ENCODE data around the gene SPAG17.

The SPAG17 gene

DNA sequence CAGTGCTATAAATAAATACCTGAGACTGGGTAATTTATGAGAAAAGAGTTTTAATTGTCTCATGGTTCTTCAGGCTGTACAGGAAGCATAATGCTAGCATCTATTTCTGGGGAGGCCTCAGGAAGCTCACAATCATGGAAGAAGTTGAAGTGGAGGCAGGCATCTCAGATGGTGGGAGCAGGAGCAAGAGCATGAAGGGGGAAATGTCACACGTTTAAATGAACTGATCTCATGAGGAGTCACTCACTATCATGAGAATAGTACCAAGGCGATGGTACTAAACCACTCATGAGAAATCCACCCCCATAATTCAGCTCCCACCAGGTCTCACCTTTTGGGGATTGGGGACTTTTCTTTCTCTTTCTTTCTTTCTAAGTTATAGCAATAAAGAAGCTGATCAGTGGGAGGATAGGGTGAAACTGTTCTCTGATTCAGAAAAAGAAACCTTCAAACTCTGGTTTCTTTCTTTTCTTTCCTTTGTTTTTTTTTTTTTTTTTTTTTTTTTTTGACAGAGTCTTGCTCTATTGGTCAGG is 17.1 kb upstream of the SPAG17 start:
- no peaks in the 10 kb centered on the region for H3K79me2 ChIP-seq (ENCODE audit: control insufficient read depth, low read length)
- H3K4me3 ChIP-seq (ENCODE audit: low read length) = no peak overlapping the region
- H3K9me2 ChIP-seq (replicated peaks; ENCODE audit: control insufficient read depth, low read length) = no peaks in the 10 kb centered on the region
- TF ChIP-seq, protein P1, sequence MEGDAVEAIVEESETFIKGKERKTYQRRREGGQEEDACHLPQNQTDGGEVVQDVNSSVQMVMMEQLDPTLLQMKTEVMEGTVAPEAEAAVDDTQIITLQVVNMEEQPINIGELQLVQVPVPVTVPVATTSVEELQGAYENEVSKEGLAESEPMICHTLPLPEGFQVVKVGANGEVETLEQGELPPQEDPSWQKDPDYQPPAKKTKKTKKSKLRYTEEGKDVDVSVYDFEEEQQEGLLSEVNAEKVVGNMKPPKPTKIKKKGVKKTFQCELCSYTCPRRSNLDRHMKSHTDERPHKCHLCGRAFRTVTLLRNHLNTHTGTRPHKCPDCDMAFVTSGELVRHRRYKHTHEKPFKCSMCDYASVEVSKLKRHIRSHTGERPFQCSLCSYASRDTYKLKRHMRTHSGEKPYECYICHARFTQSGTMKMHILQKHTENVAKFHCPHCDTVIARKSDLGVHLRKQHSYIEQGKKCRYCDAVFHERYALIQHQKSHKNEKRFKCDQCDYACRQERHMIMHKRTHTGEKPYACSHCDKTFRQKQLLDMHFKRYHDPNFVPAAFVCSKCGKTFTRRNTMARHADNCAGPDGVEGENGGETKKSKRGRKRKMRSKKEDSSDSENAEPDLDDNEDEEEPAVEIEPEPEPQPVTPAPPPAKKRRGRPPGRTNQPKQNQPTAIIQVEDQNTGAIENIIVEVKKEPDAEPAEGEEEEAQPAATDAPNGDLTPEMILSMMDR (IDR thresholded peaks at IDR 0.05; ENCODE audit: low read depth, low read length, poor library complexity, severe bottlenecking) = no peak
- no peak for TF ChIP-seq EZH2phosphoT487 (IDR thresholded peaks at IDR 0.05; ENCODE audit: borderline replicate concordance, low read length)
- no peaks in the 10 kb centered on the region for H4K20me1 ChIP-seq (ENCODE audit: control insufficient read depth, insufficient read depth, low read depth, low read length)
- no peaks in the 10 kb centered on the region for H3K9me3 ChIP-seq (ENCODE audit: control insufficient read depth, insufficient read depth, low read length)
- no peak overlapping the region for H3K27ac ChIP-seq (ENCODE audit: low read depth, low read length)
- no peaks in the 10 kb centered on the region for H3K27me3 ChIP-seq (ENCODE audit: control insufficient read depth, low read length)
- no peaks in the 10 kb centered on the region for H3K4me1 ChIP-seq (ENCODE audit: control insufficient read depth, low read length)
- H3K36me3 ChIP-seq (ENCODE audit: control insufficient read depth, low read length) = no peaks in the 10 kb centered on the region
- H3K4me2 ChIP-seq (ENCODE audit: low read length) = no peak overlapping the region
- H3F3A ChIP-seq (ENCODE audit: control insufficient read depth, insufficient read depth) = no peaks in the 10 kb centered on the region

DNA sequence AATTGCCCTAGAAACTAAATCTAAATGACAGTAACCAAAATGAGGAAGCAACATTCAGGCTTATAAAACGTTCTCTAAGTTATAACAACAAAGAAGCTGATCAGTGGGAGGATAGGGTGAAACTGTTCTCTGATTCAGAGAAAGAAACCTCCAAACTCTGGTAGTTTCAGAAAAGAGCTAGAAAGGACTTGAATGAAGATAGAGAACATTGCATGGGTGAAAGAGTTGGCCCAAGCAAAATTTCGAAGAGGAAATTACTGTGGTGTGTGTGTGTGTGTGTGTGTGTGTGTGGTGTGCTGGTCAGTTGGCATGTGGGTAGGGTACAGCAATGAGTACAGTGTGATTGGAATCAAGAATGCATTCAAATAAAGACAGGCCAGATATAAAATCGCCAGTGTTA is 16.5 kb upstream of the SPAG17 start:
- Histone ChIP-seq H3K9me3 (ENCODE audit: control insufficient read depth, insufficient read depth, low read length) (no peaks in the 10 kb centered on the region), H3K4me3 (ENCODE audit: low read length) (no peak overlapping the region), H3K27ac (ENCODE audit: low read depth, low read length) (no peak overlapping the region), H3K79me2 (ENCODE audit: control insufficient read depth, low read length) (no peaks in the 10 kb centered on the region), H4K20me1 (ENCODE audit: control insufficient read depth, insufficient read depth, low read depth, low read length) (no peaks in the 10 kb centered on the region), H3K9me2 (replicated peaks; ENCODE audit: control insufficient read depth, low read length) (no peaks in the 10 kb centered on the region), H3K27me3 (ENCODE audit: control insufficient read depth, low read length) (no peaks in the 10 kb centered on the region), H3K4me1 (ENCODE audit: control insufficient read depth, low read length) (no peaks in the 10 kb centered on the region), H3K4me2 (ENCODE audit: low read length) (no peak overlapping the region), H3F3A (ENCODE audit: control insufficient read depth, insufficient read depth) (no peaks in the 10 kb centered on the region), H3K36me3 (ENCODE audit: control insufficient read depth, low read length) (no peaks in the 10 kb centered on the region)
- TF ChIP-seq, protein P1 (IDR thresholded peaks at IDR 0.05; ENCODE audit: low read depth, low read length, poor library complexity, severe bottlenecking) = no peak
- no peak for TF ChIP-seq EZH2phosphoT487 (IDR thresholded peaks at IDR 0.05; ENCODE audit: borderline replicate concordance, low read length)

DNA sequence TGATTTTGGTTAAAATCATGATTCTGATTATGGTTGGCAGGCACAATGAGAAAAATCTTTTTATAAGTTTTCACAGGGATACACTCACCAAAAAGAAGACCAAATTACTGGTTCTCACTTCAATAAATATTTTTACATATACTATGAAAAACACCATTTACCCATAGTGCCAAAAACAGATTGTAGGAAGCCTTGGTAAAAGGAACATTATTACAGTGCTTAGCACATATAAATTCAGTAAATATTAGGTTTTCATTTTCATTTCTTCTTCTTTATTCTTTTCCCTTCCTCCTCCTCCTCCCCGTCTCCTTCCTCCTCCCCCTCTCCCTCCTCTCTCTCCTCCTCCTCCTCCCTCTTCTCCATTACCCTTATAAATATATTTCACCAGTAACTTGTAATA is 15.8 kb upstream of the SPAG17 start:
- Histone ChIP-seq H3K4me3 (ENCODE audit: low read length) (no peak overlapping the region), H3K9me3 (ENCODE audit: control insufficient read depth, insufficient read depth, low read length) (no peaks in the 10 kb centered on the region), H4K20me1 (ENCODE audit: control insufficient read depth, insufficient read depth, low read depth, low read length) (no peaks in the 10 kb centered on the region), H3K79me2 (ENCODE audit: control insufficient read depth, low read length) (no peaks in the 10 kb centered on the region), H3K27me3 (ENCODE audit: control insufficient read depth, low read length) (no peaks in the 10 kb centered on the region), H3K4me1 (ENCODE audit: control insufficient read depth, low read length) (no peaks in the 10 kb centered on the region), H3K36me3 (ENCODE audit: control insufficient read depth, low read length) (no peaks in the 10 kb centered on the region), H3F3A (ENCODE audit: control insufficient read depth, insufficient read depth) (no peaks in the 10 kb centered on the region), H3K9me2 (replicated peaks; ENCODE audit: control insufficient read depth, low read length) (no peaks in the 10 kb centered on the region), H3K4me2 (ENCODE audit: low read length) (no peak overlapping the region), H3K27ac (ENCODE audit: low read depth, low read length) (no peak overlapping the region)
- TF ChIP-seq, protein P1 (IDR thresholded peaks at IDR 0.05; ENCODE audit: low read depth, low read length, poor library complexity, severe bottlenecking) = no peak
- no peak for TF ChIP-seq EZH2phosphoT487 (IDR thresholded peaks at IDR 0.05; ENCODE audit: borderline replicate concordance, low read length)

Measured in DOHH2 (cell line).